Measurements from ENCODE around the gene BRPF1.

GRCh38 chr3:9696480-9697220 is 34.9 kb upstream of the BRPF1 start:
- TF ChIP-seq EZH2 (IDR thresholded peaks at IDR 0.05; ENCODE audit: insufficient read depth, low read length) = no peak
- TF ChIP-seq, protein P1, sequence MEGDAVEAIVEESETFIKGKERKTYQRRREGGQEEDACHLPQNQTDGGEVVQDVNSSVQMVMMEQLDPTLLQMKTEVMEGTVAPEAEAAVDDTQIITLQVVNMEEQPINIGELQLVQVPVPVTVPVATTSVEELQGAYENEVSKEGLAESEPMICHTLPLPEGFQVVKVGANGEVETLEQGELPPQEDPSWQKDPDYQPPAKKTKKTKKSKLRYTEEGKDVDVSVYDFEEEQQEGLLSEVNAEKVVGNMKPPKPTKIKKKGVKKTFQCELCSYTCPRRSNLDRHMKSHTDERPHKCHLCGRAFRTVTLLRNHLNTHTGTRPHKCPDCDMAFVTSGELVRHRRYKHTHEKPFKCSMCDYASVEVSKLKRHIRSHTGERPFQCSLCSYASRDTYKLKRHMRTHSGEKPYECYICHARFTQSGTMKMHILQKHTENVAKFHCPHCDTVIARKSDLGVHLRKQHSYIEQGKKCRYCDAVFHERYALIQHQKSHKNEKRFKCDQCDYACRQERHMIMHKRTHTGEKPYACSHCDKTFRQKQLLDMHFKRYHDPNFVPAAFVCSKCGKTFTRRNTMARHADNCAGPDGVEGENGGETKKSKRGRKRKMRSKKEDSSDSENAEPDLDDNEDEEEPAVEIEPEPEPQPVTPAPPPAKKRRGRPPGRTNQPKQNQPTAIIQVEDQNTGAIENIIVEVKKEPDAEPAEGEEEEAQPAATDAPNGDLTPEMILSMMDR (IDR thresholded peaks at IDR 0.05; ENCODE audit: insufficient read depth, low read depth, low read length) = no peak

Data from astrocyte (in vitro differentiated cells and primary cell).